ENCODE data around the gene TRPC1.

The TRPC1 gene

DNA sequence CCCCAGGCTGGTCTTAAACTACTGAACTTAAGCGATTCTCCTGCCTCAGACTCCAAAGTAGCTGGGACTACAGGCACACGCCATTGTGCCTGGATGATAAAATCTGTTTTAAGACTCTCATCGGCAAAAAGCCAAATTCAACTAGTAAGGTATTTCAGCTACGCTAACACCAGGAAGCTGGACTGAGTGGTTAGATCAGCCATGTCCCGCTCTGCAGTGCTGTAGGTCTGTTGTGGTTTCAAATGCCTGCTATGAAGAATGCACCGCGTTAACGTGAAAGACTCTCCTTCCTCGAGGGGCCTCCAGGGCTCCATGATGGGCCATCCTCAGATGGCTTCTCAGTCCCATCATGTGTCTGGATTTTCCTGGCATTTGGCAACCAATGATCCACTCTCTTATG, 94.8 kb downstream of the TRPC1 start:
- TF ChIP-seq, protein P1, sequence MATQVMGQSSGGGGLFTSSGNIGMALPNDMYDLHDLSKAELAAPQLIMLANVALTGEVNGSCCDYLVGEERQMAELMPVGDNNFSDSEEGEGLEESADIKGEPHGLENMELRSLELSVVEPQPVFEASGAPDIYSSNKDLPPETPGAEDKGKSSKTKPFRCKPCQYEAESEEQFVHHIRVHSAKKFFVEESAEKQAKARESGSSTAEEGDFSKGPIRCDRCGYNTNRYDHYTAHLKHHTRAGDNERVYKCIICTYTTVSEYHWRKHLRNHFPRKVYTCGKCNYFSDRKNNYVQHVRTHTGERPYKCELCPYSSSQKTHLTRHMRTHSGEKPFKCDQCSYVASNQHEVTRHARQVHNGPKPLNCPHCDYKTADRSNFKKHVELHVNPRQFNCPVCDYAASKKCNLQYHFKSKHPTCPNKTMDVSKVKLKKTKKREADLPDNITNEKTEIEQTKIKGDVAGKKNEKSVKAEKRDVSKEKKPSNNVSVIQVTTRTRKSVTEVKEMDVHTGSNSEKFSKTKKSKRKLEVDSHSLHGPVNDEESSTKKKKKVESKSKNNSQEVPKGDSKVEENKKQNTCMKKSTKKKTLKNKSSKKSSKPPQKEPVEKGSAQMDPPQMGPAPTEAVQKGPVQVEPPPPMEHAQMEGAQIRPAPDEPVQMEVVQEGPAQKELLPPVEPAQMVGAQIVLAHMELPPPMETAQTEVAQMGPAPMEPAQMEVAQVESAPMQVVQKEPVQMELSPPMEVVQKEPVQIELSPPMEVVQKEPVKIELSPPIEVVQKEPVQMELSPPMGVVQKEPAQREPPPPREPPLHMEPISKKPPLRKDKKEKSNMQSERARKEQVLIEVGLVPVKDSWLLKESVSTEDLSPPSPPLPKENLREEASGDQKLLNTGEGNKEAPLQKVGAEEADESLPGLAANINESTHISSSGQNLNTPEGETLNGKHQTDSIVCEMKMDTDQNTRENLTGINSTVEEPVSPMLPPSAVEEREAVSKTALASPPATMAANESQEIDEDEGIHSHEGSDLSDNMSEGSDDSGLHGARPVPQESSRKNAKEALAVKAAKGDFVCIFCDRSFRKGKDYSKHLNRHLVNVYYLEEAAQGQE (IDR thresholded peaks at IDR 0.05; ENCODE audit: insufficient read depth in 1 of 2, low read depth in 2 of 2, low read length in 2 of 2), result no peak
- no peak for TF ChIP-seq FOXP2 (optimal IDR thresholded peaks at IDR 0.05; ENCODE audit: borderline replicate concordance, extremely low read depth, extremely low read length, insufficient read depth)
- TF ChIP-seq TAF1 (IDR thresholded peaks at IDR 0.05; ENCODE audit: borderline replicate concordance, insufficient read depth, low read length), result no peak
- TF ChIP-seq SIN3A (IDR thresholded peaks at IDR 0.05; ENCODE audit: borderline replicate concordance, insufficient read depth, low read length), result no peak
- TF ChIP-seq POLR2AphosphoS5 (IDR thresholded peaks at IDR 0.05; ENCODE audit: low read depth, low read length), result no peak

DNA sequence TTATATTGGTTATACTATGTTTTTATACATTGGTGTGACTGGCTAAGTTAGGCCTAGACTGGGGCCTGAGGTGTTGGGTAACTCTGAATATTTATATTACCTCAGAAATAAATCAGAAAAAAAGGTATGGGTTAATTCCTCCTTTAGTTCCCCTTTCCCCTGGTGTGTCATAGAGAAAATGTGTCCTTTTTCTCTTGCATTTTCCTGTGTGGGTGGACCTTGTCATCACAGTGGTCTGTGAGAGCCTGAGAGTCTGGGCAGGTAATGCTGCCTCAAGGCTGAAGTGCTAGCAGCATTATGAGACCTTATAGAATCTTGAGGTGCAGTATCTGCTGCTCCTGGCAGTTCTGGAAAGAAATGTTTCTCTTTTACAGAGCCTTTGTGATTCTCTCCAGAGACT, 95.3 kb downstream of the TRPC1 start:
- no peak for TF ChIP-seq POLR2AphosphoS5 (IDR thresholded peaks at IDR 0.05; ENCODE audit: low read depth, low read length)
- no peak for TF ChIP-seq TAF1 (IDR thresholded peaks at IDR 0.05; ENCODE audit: borderline replicate concordance, insufficient read depth, low read length)
- TF ChIP-seq FOXP2 (optimal IDR thresholded peaks at IDR 0.05; ENCODE audit: borderline replicate concordance, extremely low read depth, extremely low read length, insufficient read depth), result no peak
- TF ChIP-seq SIN3A (IDR thresholded peaks at IDR 0.05; ENCODE audit: borderline replicate concordance, insufficient read depth, low read length), result no peak
- TF ChIP-seq, protein P1 (IDR thresholded peaks at IDR 0.05; ENCODE audit: insufficient read depth in 1 of 2, low read depth in 2 of 2, low read length in 2 of 2), result no peak

DNA sequence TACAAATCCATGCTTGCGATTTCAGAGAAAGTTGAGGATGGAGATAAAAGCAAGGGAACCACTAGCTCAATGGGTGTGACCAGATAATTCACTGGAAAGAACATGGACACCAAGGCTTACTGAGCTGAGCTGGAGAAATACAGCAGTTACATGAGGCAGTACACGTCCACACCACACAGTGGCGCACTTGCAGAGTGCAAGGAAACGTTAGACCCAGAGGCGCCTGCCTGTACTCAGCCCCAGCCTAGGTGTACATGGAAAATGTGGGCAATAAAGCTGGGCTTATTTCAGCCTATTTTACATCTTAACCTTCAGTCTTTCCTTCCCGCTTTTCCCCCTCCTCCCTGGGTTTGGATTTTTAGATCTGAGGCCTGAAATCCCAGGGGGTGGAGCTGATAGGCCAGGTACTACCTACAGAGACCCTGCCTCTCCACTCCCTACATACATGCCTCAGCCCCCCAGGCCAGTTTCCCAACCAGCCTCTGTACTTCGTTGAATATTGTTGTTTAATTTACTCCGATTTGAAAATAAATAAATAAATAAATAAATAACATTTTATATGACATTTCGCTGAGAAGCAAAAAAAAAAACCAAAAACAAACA, 105.0 kb downstream of the TRPC1 start:
- TF ChIP-seq FOXP2 (optimal IDR thresholded peaks at IDR 0.05; ENCODE audit: borderline replicate concordance, extremely low read depth, extremely low read length, insufficient read depth) (no peak), SIN3A (IDR thresholded peaks at IDR 0.05; ENCODE audit: borderline replicate concordance, insufficient read depth, low read length) (no peak), TAF1 (IDR thresholded peaks at IDR 0.05; ENCODE audit: borderline replicate concordance, insufficient read depth, low read length) (no peak), POLR2AphosphoS5 (IDR thresholded peaks at IDR 0.05; ENCODE audit: low read depth, low read length) (no peak)
- TF ChIP-seq, protein P1 (IDR thresholded peaks at IDR 0.05; ENCODE audit: insufficient read depth in 1 of 2, low read depth in 2 of 2, low read length in 2 of 2), result no peak

DNA sequence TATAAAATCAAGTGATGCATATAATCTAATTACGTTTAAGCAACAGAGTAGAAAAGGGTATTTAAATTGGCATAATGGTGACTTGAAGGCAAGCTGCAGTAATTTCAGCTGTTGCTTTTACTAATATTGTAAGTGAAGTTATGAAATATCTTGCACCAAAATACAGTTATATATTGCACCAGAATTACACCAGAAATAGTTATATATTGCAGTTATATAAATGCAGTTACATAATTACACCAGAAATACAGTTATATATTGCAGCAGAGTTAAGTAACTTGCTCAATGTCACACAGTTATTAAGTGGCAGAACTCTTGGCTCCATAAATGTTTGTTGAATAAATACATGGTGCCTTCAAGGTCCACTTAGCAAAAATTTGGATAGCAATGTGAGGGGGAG, 113.7 kb downstream of the TRPC1 start:
- TF ChIP-seq, protein P1 (IDR thresholded peaks at IDR 0.05; ENCODE audit: insufficient read depth in 1 of 2, low read depth in 2 of 2, low read length in 2 of 2), result no peak
- TF ChIP-seq SIN3A (IDR thresholded peaks at IDR 0.05; ENCODE audit: borderline replicate concordance, insufficient read depth, low read length), result no peak
- TF ChIP-seq FOXP2 (optimal IDR thresholded peaks at IDR 0.05; ENCODE audit: borderline replicate concordance, extremely low read depth, extremely low read length, insufficient read depth), result no peak
- no peak for TF ChIP-seq TAF1 (IDR thresholded peaks at IDR 0.05; ENCODE audit: borderline replicate concordance, insufficient read depth, low read length)
- TF ChIP-seq POLR2AphosphoS5 (IDR thresholded peaks at IDR 0.05; ENCODE audit: low read depth, low read length), result no peak

All from PFSK-1 (cell line).